PC-9 (cell line): Measurements from ENCODE around the gene THYN1. TPM values are rescaled to one million over a fixed set of nuclear protein-coding genes. Genes with fewer than 3 reads are reported as not detected.

Source experiments
- BruUV-seq: library from RNA; stranded (reverse); fragments of 400-500 nt; replicated peaks from 2 replicates; lab custom pipeline; 2021; lab: Mats Ljungman, UMichigan
- CTCF ChIA-PET: fragments of 300-600 bp; sonication (Branson Sonifier 250); formaldehyde crosslinking; loops from one replicate; lab custom pipeline; 2022; ENCODE audit warnings: antibody characterized with exemption; lab: Charles Lee
- POLR2A ChIA-PET: fragments of 300-600 bp; sonication (Branson Sonifier 250); formaldehyde crosslinking; loops from one replicate; lab custom pipeline; 2022; ENCODE audit warnings: antibody characterized with exemption; ENCODE audit not compliant: unreplicated experiment; lab: Charles Lee
- DNase-seq, 2 experiments: peaks; one replicate each; pipeline versions ENCODE4 v3.0.0 to v3.0.0-alpha.2; 2015 to 2022; ENCODE audit warnings: mixed read lengths in 1 of 2
- H2AFZ ChIP-seq: fragments of 200-600 bp; sonication (generic); 2 replicates; pipeline ENCODE4 v1.8.1; 2017; ENCODE audit warnings: antibody characterized with exemption
- H3F3A ChIP-seq: fragments of 200-600 bp; sonication (generic); 2 replicates; pipeline ENCODE4 v1.8.1; 2017; ENCODE audit warnings: antibody characterized with exemption, mild to moderate bottlenecking, low read depth; ENCODE audit not compliant: insufficient read depth
- H3K27ac ChIP-seq: fragments of 200-600 bp; sonication (generic); 2 replicates; pipeline ENCODE4 v1.6.1; 2016; ENCODE audit warnings: mixed run types
- H3K27me3 ChIP-seq: fragments of 200-600 bp; sonication (generic); 2 replicates; pipeline ENCODE4 v1.6.1; 2016; ENCODE audit warnings: low read depth, mixed run types; ENCODE audit not compliant: insufficient read depth
- H3K36me3 ChIP-seq: fragments of 200-600 bp; sonication (generic); 2 replicates; pipeline ENCODE4 v1.6.1; 2016; ENCODE audit warnings: low read depth, mixed run types
- H3K4me1 ChIP-seq: fragments of 200-600 bp; sonication (generic); replicated peaks from 2 replicates; pipeline ENCODE4 v1.6.1; 2016; ENCODE audit warnings: mixed run types; ENCODE audit not compliant: insufficient read depth
- H3K4me2 ChIP-seq: fragments of 200-600 bp; sonication (generic); 2 replicates; pipeline ENCODE4 v1.6.1; 2017; ENCODE audit warnings: mixed run types
- H3K4me3 ChIP-seq: fragments of 200-600 bp; sonication (generic); 2 replicates; pipeline ENCODE4 v1.6.1; 2016; ENCODE audit warnings: mixed run types
- H3K79me2 ChIP-seq: fragments of 200-600 bp; sonication (generic); 2 replicates; pipeline ENCODE4 v1.6.1; 2017; ENCODE audit warnings: low read depth, mixed run types
- H3K9me2 ChIP-seq: fragments of 200-600 bp; sonication (generic); 2 replicates; pipeline ENCODE4 v1.8.1; 2017; ENCODE audit warnings: mild to moderate bottlenecking; ENCODE audit not compliant: insufficient read depth
- H3K9me3 ChIP-seq: fragments of 200-600 bp; sonication (generic); 2 replicates; pipeline ENCODE4 v1.8.1; 2016; ENCODE audit warnings: low read depth; ENCODE audit not compliant: insufficient read depth
- H4K20me1 ChIP-seq: fragments of 200-600 bp; sonication (generic); 2 replicates; pipeline ENCODE4 v1.8.1; 2017; ENCODE audit not compliant: insufficient read depth
- EZH2 ChIP-seq: fragments of 200-600 bp; sonication (generic); IDR thresholded peaks from 2 replicates; pipeline ENCODE4 v1.8.0; 2017; ENCODE audit warnings: antibody characterized with exemption, low read depth
- intact Hi-C: fragments of 100-400 bp; cut with micrococcal nuclease; formaldehyde crosslinking; loops from one replicate; pipeline ENCODE4 v1.10.0; 2022; ENCODE audit not compliant: unreplicated experiment
- total RNA-seq: library from RNA; stranded (reverse); gene quantifications from 2 replicates; pipeline ENCODE4 v1.2.3, GENCODE V29; 2021
- TF ChIP-seq, protein P1 (sequence below): fragments of 200-600 bp; sonication (generic); conservative IDR thresholded peaks from 2 replicates; pipeline ENCODE4 v1.6.1; 2017; ENCODE audit warnings: mixed run types, antibody characterized with exemption, mild to moderate bottlenecking, moderate library complexity

Gene THYN1
- total RNA-seq, 1 experiment from 2014 or later, result 29.8 TPM

- POLR2A ChIA-PET, result interaction anchor here (0.5 to 0.8 kb wide), 6 partner anchors 29 to 93 kb away, joined by 3 to 11 read pairs (median 5); partner anchors contain the start of genes ACAD8 and THYN1
- peak within 1 kb of the TSS; percentile 84 for H3K4me3 ChIP-seq
- H4K20me1 ChIP-seq, result 0 out of 2 replicates have a peak, but pooled peaks cover 4% of the 10 kb centered on the region
- H3K9me2 ChIP-seq, result no peaks in the 10 kb centered on the region
- TF ChIP-seq, protein P1, sequence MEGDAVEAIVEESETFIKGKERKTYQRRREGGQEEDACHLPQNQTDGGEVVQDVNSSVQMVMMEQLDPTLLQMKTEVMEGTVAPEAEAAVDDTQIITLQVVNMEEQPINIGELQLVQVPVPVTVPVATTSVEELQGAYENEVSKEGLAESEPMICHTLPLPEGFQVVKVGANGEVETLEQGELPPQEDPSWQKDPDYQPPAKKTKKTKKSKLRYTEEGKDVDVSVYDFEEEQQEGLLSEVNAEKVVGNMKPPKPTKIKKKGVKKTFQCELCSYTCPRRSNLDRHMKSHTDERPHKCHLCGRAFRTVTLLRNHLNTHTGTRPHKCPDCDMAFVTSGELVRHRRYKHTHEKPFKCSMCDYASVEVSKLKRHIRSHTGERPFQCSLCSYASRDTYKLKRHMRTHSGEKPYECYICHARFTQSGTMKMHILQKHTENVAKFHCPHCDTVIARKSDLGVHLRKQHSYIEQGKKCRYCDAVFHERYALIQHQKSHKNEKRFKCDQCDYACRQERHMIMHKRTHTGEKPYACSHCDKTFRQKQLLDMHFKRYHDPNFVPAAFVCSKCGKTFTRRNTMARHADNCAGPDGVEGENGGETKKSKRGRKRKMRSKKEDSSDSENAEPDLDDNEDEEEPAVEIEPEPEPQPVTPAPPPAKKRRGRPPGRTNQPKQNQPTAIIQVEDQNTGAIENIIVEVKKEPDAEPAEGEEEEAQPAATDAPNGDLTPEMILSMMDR, result no peak
- no peak for TF ChIP-seq EZH2
- H3K4me1 ChIP-seq, result peaks cover 21% of the 10 kb centered on the region
- H2AFZ ChIP-seq, result peak within 1 kb of the TSS; percentile 98
- no peaks in the 10 kb centered on the region for H3K27me3 ChIP-seq
- H3K36me3 ChIP-seq, result 0 out of 2 replicates have a peak, but pooled peaks cover 8% of the 10 kb centered on the region
- peak within 1 kb of the TSS; percentile 96 for H3K4me2 ChIP-seq
- H3K27ac ChIP-seq, result peak within 1 kb of the TSS; percentile 46; the same call in 1 of the 2 replicates
- H3K9me3 ChIP-seq, result no peaks in the 10 kb centered on the region
- BruUV-seq, result no TSS peak
- peaks cover 59% of the 10 kb centered on the region for H3K79me2 ChIP-seq
- intact Hi-C loops, result loop anchor here (2.0 kb wide), 1 partner anchor 29 kb away; the partner anchor contains the start of genes ACAD8 and THYN1
- CTCF ChIA-PET, result no interaction called here
- H3F3A ChIP-seq, result no peaks in the 10 kb centered on the region
- peak; percentile 90 to 92 for DNase-seq
Observed at GRCh38 chr11:134223836-134224709, 29.1 kb downstream of the THYN1 start, which contains the start of the genes NCAPD3 and VPS26B. NCAPD3 (minus strand) TSS chr11:134223967; CDS start chr11:134223926, 41 bp downstream. VPS26B (plus strand) TSS chr11:134224671; CDS start chr11:134225123, 452 bp downstream.

DNA sequence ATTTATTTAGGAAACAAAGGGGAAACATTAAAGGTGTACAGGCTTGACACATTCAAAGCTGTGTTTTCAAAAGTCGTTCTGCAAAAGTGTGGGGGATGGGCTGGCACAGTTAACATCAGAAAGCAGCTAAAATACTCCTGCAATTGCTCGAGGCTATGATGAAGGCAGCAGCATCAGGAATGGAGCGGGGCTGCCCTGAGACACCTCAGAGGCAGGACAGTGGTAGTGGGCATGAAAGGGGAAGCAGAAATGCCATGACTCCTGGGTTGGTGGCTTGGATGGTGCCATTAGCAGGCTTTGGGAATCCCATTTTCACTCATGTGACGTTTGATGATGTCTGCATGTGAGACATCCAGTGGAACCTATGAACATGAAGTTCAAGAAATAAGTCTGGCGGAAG lies 30.0 kb downstream of the THYN1 start:
- Histone ChIP-seq H3K79me2 (peaks cover 59% of the 10 kb centered on the region), H4K20me1 (0 out of 2 replicates have a peak, but pooled peaks cover 4% of the 10 kb centered on the region), H2AFZ (peak overlapping the region; percentile 98), H3K9me2 (no peaks in the 10 kb centered on the region), H3K36me3 (0 out of 2 replicates have a peak, but pooled peaks cover 8% of the 10 kb centered on the region), H3F3A (no peaks in the 10 kb centered on the region), H3K9me3 (no peaks in the 10 kb centered on the region), H3K4me3 (peak overlapping the region; percentile 84), H3K27me3 (no peaks in the 10 kb centered on the region), H3K4me2 (peak overlapping the region; percentile 96), H3K27ac (no peak overlapping the region), H3K4me1 (peaks cover 21% of the 10 kb centered on the region)
- BruUV-seq, result TSS peak; percentile 47
- DNase-seq, result no peak
- intact Hi-C loops, result no loop called here
- TF ChIP-seq, protein P1, result no peak
- TF ChIP-seq EZH2, result no peak
- CTCF ChIA-PET, result no interaction called here
- POLR2A ChIA-PET, result interaction anchor here (0.6 kb wide), 1 partner anchor 30 kb away, joined by 3 read pairs; the partner anchor contains the start of gene ACAD8

DNA sequence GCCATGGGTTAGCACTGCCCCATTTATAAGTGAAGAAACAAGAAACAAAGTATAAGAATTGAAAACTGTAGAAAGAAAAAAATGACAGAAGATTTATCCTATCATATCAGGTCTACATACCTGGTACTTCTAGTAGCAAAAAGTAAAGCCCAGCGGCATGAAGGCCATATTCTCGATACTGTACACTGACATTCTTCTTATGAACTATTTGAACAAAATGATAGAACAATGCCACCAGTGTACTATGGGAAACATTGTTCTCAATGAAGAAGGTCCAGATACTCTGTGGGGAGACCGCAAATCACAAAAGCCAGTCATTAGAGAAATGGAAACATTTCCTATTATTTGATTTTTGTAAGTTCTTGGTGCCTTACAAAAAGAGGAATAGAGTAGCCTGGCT lies 36.3 kb downstream of the THYN1 start:
- DNase-seq, result no peak
- CTCF ChIA-PET, result no interaction called here
- Histone ChIP-seq H3F3A (no peaks in the 10 kb centered on the region), H2AFZ (no peak overlapping the region), H3K9me3 (no peaks in the 10 kb centered on the region), H3K27ac (no peak overlapping the region), H3K27me3 (no peaks in the 10 kb centered on the region), H3K4me2 (no peak overlapping the region), H3K4me1 (no peaks in the 10 kb centered on the region), H3K36me3 (peaks cover 15% of the 10 kb centered on the region; the same call in 1 of the 2 replicates), H4K20me1 (peaks cover 6% of the 10 kb centered on the region), H3K9me2 (no peaks in the 10 kb centered on the region), H3K79me2 (peaks cover 34% of the 10 kb centered on the region), H3K4me3 (no peak overlapping the region)
- no peak for TF ChIP-seq EZH2
- TF ChIP-seq, protein P1, result no peak
- intact Hi-C loops, result no loop called here
- BruUV-seq, result no TSS peak
- POLR2A ChIA-PET, result interaction anchor here (0.7 kb wide), 1 partner anchor 9 kb away, joined by 3 read pairs; no protein-coding TSS in a partner anchor
